HEK293 (cell line): Measurements from ENCODE around the gene FYB1.

Source experiments
- CTCF ChIP-seq: fragments of 450-650 bp; formaldehyde crosslinking; IDR thresholded peaks from 2 replicates; pipeline ENCODE4 v1.5.1; 2016; ENCODE audit warnings: missing biosample characterization, missing genetic modification characterization
- ZNF785 ChIP-seq: fragments of 450-650 bp; formaldehyde crosslinking; IDR thresholded peaks from 2 replicates; pipeline ENCODE4 v1.5.1; 2016; ENCODE audit warnings: missing biosample characterization, missing genetic modification characterization

GRCh38 chr5:39158786-39159185 lies 60.6 kb downstream of the FYB1 start:
- no peak for TF ChIP-seq CTCF
- no peak for TF ChIP-seq ZNF785
